IPS-18a (cell line): Measurements from ENCODE around the gene COLEC12.

Experiments used
- H3K27ac ChIP-seq: one replicate; pipeline ENCODE4 v1.5.1; 2013; ENCODE audit warnings: low read length
- H3K27me3 ChIP-seq: one replicate; pipeline ENCODE4 v1.6.1; 2013; ENCODE audit warnings: mild to moderate bottlenecking, low read length; ENCODE audit not compliant: control insufficient read depth, insufficient read depth
- H3K36me3 ChIP-seq: one replicate; pipeline ENCODE4 v1.6.1; 2013; ENCODE audit warnings: low read depth, low read length; ENCODE audit not compliant: control insufficient read depth
- H3K4me1 ChIP-seq: one replicate; pipeline ENCODE4 v1.6.1; 2013; ENCODE audit warnings: low read depth, low read length; ENCODE audit not compliant: control insufficient read depth
- H3K4me3 ChIP-seq: one replicate; pipeline ENCODE4 v1.5.1; 2013; ENCODE audit warnings: low read length
- H3K9ac ChIP-seq: one replicate; pipeline ENCODE4 v1.6.1; 2013; ENCODE audit warnings: mild to moderate bottlenecking, low read length, moderate library complexity
- H3K9me3 ChIP-seq: one replicate; pipeline ENCODE4 v1.6.1; 2013; ENCODE audit warnings: low read depth, low read length; ENCODE audit not compliant: control insufficient read depth

COLEC12 gene

DNA sequence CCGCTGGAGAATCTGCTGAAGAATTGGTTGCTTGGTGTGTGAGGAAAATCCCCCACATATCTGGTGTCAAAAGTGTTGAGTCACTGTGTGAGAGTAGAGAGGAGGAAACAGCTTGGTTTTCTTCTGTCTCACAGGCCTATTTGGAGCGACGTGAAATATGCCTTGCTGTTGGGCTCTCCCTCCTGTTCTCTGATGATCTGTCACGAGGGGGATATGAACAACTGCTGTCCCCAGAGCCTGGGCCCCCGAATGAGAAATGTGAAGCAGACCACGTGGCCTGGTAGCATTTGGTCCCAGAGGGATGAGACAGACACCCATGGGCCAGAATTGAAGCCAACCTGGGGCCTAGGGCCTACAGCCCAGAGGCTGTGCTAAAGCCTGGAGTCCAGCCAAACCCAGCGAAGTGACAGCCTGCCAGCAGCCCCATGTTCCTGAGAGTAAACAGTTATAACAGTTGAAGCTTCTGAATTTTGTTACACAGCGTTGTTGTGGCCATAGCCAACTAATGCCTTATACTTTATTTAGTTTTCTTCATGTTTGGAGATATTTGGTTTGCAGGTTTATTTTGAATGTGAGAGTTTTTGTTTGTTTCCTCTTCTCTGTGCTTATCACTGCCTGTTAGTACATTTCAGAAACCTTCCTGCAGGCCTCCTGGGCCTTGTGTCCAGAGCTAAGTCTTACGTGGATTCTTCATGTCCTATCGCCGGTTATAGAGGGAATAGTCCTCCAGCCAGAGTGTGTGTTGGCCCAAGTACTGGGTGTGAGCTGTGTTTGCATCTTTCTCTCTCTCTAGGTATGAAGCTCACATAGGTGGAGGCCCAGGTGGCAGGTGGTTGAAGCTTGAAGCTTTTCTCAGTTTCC lies 18.7 kb upstream of the COLEC12 start:
- H3K4me3 ChIP-seq = no peak overlapping the region
- no peak overlapping the region for H3K27ac ChIP-seq
- peaks cover 8% of the 10 kb centered on the region for H3K4me1 ChIP-seq

DNA sequence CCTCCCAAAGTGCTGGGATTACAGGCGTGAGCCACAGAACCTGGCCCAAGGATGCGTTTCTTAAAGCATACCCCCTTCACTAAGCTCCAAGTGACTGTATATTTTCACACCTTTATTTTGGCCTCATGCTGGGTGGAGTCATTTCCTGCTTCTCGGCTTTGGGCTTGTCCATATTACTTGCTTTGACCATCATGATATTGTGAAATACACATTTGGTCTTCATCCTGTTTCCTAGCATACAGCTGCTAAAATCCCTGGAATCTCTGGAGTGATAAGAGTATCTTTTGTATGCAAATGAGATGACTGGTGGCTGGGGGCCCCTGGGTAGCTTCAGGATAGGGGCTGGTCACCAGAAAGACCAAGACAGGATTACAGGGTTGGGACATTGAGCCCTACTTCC lies 17.6 kb upstream of the COLEC12 start:
- peaks cover 8% of the 10 kb centered on the region for H3K4me1 ChIP-seq
- H3K9me3 ChIP-seq = no peaks in the 10 kb centered on the region
- H3K27ac ChIP-seq = no peak overlapping the region
- H3K36me3 ChIP-seq = no peaks in the 10 kb centered on the region
- H3K27me3 ChIP-seq = no peaks in the 10 kb centered on the region
- no peak overlapping the region for H3K9ac ChIP-seq
- H3K4me3 ChIP-seq = no peak overlapping the region

More for the DNA sequence above, 18.7 kb upstream of the COLEC12 start:
- Histone ChIP-seq H3K9me3 (no peaks in the 10 kb centered on the region), H3K36me3 (no peaks in the 10 kb centered on the region), H3K27me3 (no peaks in the 10 kb centered on the region), H3K9ac (no peak overlapping the region)

DNA sequence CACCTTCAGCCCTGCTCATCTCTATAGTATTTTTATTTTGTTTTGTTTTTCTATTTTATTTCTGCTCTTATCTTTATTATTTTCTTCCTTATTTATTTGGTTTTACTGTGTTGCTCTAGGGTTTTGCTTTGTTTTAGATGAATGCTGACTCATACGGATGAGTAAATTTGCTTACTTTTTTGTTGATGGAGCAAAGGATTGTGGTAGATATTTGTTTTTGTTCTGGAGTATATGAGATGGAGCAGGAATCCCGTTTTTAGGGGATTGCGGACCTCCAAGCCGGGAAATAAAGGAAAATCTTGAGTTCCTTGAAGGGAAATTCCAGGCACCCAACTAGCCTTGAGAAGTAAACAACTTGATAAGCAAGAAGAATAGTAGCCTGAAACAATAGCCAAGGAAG lies 15.3 kb upstream of the COLEC12 start:
- Histone ChIP-seq H3K36me3 (no peaks in the 10 kb centered on the region), H3K27me3 (no peaks in the 10 kb centered on the region), H3K4me3 (no peak overlapping the region), H3K4me1 (peaks cover 8% of the 10 kb centered on the region), H3K9me3 (no peaks in the 10 kb centered on the region), H3K27ac (no peak overlapping the region), H3K9ac (no peak overlapping the region)

DNA sequence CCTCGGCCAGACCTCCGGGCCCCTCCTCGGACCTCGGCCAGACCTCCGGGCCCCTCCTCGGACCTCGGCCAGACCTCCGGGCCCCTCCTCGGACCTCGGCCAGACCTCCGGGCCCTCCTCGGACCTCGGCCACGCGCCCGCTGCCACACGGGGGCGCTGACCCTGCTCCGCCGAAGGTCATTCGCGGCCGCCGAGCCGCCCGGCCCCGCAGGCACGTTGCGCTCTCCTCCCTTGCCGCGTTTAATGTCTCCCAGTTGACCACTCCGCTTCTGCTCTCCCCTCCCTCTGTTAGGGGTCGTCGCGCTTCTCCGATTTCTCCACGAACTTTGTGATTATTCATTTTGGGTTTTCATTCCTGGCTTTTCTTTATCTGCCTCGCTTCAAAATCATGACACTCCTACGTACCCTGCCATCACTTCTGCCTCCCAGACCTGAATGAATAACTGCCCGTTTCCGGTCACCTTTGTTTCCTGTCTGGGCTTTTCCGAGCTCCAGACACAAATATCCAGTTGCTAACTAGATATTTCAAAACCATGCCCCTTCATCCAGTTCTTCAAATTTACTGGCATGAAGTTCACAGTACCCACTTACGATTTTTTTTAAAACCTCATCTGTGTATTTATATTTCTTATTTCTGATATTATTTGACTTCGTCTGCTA lies 14.8 kb upstream of the COLEC12 start:
- H3K4me3 ChIP-seq = no peak overlapping the region
- H3K36me3 ChIP-seq = no peaks in the 10 kb centered on the region
- H3K9me3 ChIP-seq = no peaks in the 10 kb centered on the region
- H3K4me1 ChIP-seq = peaks cover 8% of the 10 kb centered on the region
- H3K9ac ChIP-seq = no peak overlapping the region
- H3K27me3 ChIP-seq = no peaks in the 10 kb centered on the region
- no peak overlapping the region for H3K27ac ChIP-seq

DNA sequence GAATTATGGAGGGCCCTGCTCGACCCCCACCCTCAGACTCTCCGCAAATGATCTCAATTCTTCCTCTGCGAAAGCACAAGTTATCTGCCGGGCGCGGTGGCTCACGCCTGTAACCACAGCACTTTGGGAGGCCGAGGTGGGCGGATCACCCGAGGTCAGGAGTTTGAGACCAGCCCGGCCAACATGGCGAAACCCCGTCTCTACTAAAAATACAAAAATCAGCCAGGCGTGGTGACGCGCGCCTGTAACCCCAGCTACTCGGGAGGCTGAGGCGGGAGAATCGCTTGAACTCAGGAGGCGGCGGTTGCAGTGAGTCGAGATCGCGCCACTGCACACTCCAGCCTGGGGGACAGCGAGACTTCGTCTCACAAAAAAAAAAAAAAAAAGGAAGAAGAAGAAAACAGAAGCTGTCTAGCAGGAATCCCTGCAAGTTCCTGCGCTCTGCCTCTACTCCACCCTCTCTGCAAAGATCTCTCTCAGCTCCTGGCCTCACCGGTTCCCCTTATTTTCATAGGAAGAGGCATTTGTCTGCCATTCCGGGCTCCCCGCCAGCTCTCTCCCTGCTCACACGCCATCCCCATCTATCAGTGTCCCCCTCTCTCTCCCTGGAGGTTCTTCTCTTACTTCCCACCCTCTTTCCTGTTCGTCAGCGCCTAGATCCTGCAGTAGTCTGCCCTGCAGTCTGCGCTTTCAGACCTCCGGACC lies 13.5 kb upstream of the COLEC12 start:
- no peak overlapping the region for H3K27ac ChIP-seq
- peaks cover 8% of the 10 kb centered on the region for H3K4me1 ChIP-seq
- H3K36me3 ChIP-seq = no peaks in the 10 kb centered on the region
- no peak overlapping the region for H3K9ac ChIP-seq
- H3K27me3 ChIP-seq = no peaks in the 10 kb centered on the region
- H3K9me3 ChIP-seq = no peaks in the 10 kb centered on the region
- no peak overlapping the region for H3K4me3 ChIP-seq

DNA sequence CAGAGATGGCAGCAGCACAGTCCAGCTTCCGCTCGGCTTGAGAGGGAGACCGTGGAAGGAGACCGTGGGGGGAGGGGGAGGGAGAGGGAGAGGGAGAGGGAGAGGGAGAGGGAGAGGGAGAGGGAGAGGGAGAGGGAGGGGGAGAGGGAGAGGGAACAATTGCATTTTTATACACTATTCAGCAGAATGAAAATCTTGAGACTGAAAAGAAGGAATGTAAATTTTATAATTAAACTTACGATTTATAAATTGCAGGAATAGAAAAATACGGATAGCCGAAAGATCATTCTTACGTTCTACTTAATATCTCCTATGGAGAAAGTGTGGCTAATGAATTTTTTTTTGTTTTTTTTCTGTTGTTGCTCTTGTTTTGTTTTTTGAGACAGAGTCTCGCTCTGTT lies 12.5 kb upstream of the COLEC12 start:
- H3K4me3 ChIP-seq = no peak overlapping the region
- no peaks in the 10 kb centered on the region for H3K27me3 ChIP-seq
- H3K9ac ChIP-seq = no peak overlapping the region
- H3K27ac ChIP-seq = no peak overlapping the region
- H3K36me3 ChIP-seq = no peaks in the 10 kb centered on the region
- H3K9me3 ChIP-seq = no peaks in the 10 kb centered on the region
- peaks cover 8% of the 10 kb centered on the region for H3K4me1 ChIP-seq

DNA sequence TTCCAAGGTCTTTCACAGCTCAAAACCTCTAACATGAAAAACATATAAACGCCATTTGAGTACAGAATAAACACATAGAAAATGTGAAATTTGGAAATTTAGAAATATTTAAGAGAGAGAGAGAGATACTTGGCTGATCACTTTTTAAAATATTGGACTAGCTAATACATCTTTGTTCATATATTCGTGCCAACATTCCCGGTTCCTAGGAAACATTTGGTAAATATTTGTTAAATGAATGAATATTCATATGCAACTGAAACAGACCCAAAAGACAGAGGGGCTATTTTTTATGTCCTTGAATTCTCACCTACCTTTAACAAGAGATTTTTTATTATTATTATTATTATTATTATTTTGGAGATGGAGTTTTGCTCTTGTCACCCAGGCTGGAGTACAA lies 8.3 kb upstream of the COLEC12 start:
- Histone ChIP-seq H3K27me3 (peaks cover 6% of the 10 kb centered on the region), H3K4me1 (no peaks in the 10 kb centered on the region), H3K4me3 (no peak overlapping the region), H3K36me3 (no peaks in the 10 kb centered on the region), H3K9me3 (no peaks in the 10 kb centered on the region), H3K9ac (no peak overlapping the region), H3K27ac (no peak overlapping the region)

DNA sequence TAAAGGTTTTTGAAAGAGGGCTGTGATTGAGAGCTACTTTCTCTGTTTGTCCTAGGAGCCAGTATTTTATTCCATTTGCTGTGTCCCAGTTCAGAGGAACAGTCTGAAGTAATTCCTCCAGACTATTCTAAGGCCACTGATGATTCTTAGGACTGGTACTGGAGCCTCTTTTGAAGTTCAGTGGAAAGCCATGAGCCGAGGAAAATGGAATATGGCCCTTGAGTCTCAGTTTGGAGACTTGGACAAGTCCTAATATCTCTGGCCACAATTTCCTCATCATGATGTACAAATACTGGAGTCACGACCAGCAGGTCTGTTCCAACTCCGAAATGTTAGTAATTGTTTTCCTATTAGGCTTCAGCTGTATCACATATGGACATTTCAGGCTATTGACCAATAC lies 7.1 kb upstream of the COLEC12 start:
- H3K9me3 ChIP-seq = no peaks in the 10 kb centered on the region
- H3K36me3 ChIP-seq = no peaks in the 10 kb centered on the region
- no peaks in the 10 kb centered on the region for H3K4me1 ChIP-seq
- H3K4me3 ChIP-seq = no peak overlapping the region
- H3K27me3 ChIP-seq = peaks cover 14% of the 10 kb centered on the region
- no peak overlapping the region for H3K27ac ChIP-seq
- H3K9ac ChIP-seq = no peak overlapping the region

DNA sequence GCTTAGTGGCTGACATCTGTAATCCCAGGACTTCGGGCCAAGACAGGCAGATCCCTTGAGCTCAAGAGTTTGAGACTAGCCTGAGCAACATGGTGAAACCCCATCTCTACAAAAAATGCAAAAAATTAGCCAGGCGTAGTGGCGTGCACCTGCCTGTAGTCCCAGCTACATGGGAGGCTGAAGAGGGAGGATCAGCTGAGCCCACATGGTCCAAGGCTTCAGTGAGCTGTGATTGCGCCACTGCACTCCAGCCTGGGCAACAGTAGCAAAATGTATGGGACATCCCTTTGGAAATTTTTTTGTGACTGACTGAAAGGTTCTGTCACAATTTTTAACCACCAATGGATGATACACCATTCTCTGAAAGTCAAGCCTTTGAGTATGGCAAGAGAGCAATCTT lies 6.3 kb upstream of the COLEC12 start:
- H3K27me3 ChIP-seq = peaks cover 22% of the 10 kb centered on the region
- no peak overlapping the region for H3K9ac ChIP-seq
- no peaks in the 10 kb centered on the region for H3K4me1 ChIP-seq
- H3K36me3 ChIP-seq = no peaks in the 10 kb centered on the region
- H3K27ac ChIP-seq = no peak overlapping the region
- H3K4me3 ChIP-seq = no peak overlapping the region
- H3K9me3 ChIP-seq = no peaks in the 10 kb centered on the region

DNA sequence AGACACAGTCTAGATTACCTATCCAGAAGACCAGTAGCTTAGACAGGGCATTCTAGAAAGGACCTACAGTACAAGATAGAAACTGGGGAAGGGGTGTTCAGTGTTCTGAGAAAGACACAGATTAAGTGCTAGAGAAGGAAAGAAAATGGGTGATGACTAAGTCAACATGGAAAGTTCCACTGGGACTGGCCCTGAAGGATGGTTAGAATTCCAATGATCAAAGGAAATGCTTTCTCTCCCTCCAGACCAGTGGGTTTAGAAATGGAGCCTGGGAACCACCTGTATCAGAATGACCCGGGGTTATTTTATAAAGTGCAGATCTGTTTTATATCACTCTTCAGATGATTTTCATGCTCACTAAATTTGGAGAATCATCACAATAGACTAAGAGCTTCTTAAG lies 5.8 kb upstream of the COLEC12 start:
- H3K27me3 ChIP-seq = peaks cover 28% of the 10 kb centered on the region
- no peak overlapping the region for H3K4me3 ChIP-seq
- no peaks in the 10 kb centered on the region for H3K36me3 ChIP-seq
- H3K9ac ChIP-seq = no peak overlapping the region
- no peak overlapping the region for H3K27ac ChIP-seq
- no peaks in the 10 kb centered on the region for H3K9me3 ChIP-seq
- peaks cover 2% of the 10 kb centered on the region for H3K4me1 ChIP-seq

DNA sequence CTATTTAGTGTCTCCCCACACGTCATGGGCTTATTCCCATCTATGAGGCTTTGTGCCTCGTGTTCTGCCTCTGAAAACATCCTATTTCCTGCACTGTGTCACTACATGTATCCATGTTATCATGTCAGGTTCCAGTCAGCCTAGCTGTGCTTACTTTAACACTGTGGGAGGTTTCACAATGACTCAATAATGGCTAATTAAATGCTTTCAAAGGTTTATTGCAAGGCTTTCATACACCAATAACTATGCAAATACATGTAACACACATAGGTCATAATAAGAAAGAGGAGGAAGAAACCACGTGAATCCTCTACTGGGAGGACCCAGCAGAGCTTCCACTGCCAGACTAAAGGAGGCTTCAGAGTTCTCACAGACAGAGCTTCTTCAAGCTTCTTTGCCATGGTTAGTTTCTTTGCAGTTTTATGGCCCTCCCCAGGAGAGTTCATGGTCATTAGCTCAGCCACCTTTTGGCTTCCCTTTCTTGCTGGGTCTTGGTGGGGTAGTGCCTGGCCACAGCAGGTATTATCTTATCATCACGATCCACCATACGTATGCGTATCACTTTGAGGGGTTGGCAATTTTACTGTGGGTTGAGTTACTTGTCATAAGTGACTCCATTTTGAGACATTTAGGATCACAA lies 5.1 kb upstream of the COLEC12 start:
- Histone ChIP-seq H3K36me3 (no peaks in the 10 kb centered on the region), H3K9me3 (no peaks in the 10 kb centered on the region), H3K4me3 (no peak overlapping the region), H3K27ac (no peak overlapping the region), H3K4me1 (peaks cover 5% of the 10 kb centered on the region), H3K9ac (no peak overlapping the region), H3K27me3 (peaks cover 34% of the 10 kb centered on the region)
